HepG2 (cell line): ENCODE measurements around the gene HK2. TPM values are rescaled to one million over a fixed set of nuclear protein-coding genes. Genes with fewer than 3 reads are reported as not detected.

Experiments used
- ATAC-seq: fragments of 200-7000 bp; cut with Tn5 transposase; 3 replicates; pipeline ENCODE4 v1.9.1; 2020; ENCODE audit warnings: mild to moderate bottlenecking, moderate library complexity
- BruUV-seq: library from RNA; stranded (reverse); fragments of 400-500 nt; replicated peaks from 2 replicates; lab custom pipeline; 2021; lab: Mats Ljungman, UMichigan
- CTCF ChIA-PET: fragments of 300-600 bp; formaldehyde crosslinking; extraction: SDS; loops from one replicate; lab custom pipeline; 2021; ENCODE audit warnings: low total read pairs, inconsistent platforms, low intra/inter-chr PET ratio; lab: Yijun Ruan, JAX
- POLR2A ChIA-PET: fragments of 350-600 bp; sonication (Branson Sonifier 250); formaldehyde crosslinking; loops from one replicate; lab custom pipeline; 2020; ENCODE audit warnings: antibody characterized with exemption, inconsistent platforms; lab: Yijun Ruan, JAX
- DNase-seq: peaks from one replicate; pipeline ENCODE4 v3.0.0-alpha.2; 2015; ENCODE audit warnings: low spot score
- FAIRE-seq: peaks from 3 replicates; lab custom pipeline; 2011; peaks lifted over from hg19 to GRCh38; lab: Jason Lieb, UNC
- H2AFZ ChIP-seq: one replicate; pipeline ENCODE4 v1.6.1; 2011; ENCODE audit warnings: low read length, inconsistent platforms
- H3K27ac ChIP-seq: fragments of 300-600 bp; 3 replicates; pipeline ENCODE4 v1.8.0; 2011; ENCODE audit warnings: mixed run types, mild to moderate bottlenecking, mixed read lengths, low read length, inconsistent platforms; ENCODE audit not compliant: insufficient read depth; ENCODE audit errors: extremely low read length
- H3K27me3 ChIP-seq, 2 experiments: fragments of 200-600 bp in 1 of 2; 2 replicates in 1 of 2; 3 replicates in 1 of 2; pipeline versions ENCODE4 v1.6.0 to v1.8.0; 2011; ENCODE audit warnings: low read length in 2 of 2, mild to moderate bottlenecking in 2 of 2, moderate library complexity in 2 of 2, inconsistent platforms in 1 of 2; ENCODE audit not compliant: insufficient read depth in 2 of 2, control insufficient read depth in 1 of 2
- H3K36me3 ChIP-seq, 2 experiments: fragments of 200-600 bp in 1 of 2; replicated peaks in 1 of 2; 2 replicates in 1 of 2; 3 replicates in 1 of 2; pipeline versions ENCODE4 v1.5.1 to v1.8.0; 2011; ENCODE audit warnings: low read length in 2 of 2, inconsistent platforms in 1 of 2; ENCODE audit not compliant: insufficient read depth in 2 of 2, control insufficient read depth in 1 of 2
- H3K4me1 ChIP-seq: 2 replicates; pipeline ENCODE4 v1.5.1; 2012; ENCODE audit warnings: low read length, inconsistent platforms; ENCODE audit not compliant: insufficient read depth
- H3K4me2 ChIP-seq: 2 replicates; pipeline ENCODE4 v1.6.0; 2011; ENCODE audit warnings: low read depth, low read length, inconsistent platforms
- H3K4me3 ChIP-seq, 3 experiments: fragments of 200-600 bp in 1 of 3; sonication (generic), shearing (Covaris generic) in 1 of 3; replicated peaks in 1 of 3; 2 replicates each; pipeline ENCODE4 v1.5.1; 2011 to 2016; ENCODE audit warnings: low read length in 3 of 3, inconsistent platforms in 2 of 3, low read depth in 2 of 3, mild to moderate bottlenecking in 2 of 3, control low read depth in 1 of 3, mixed read lengths in 1 of 3; ENCODE audit not compliant: insufficient read depth in 1 of 3
- H3K79me2 ChIP-seq: one replicate; pipeline ENCODE4 v1.6.1; 2011; ENCODE audit warnings: low read length, inconsistent platforms; ENCODE audit not compliant: insufficient read depth
- H3K9ac ChIP-seq: 2 replicates; pipeline ENCODE4 v1.6.0; 2011; ENCODE audit warnings: mild to moderate bottlenecking, low read depth, low read length, inconsistent platforms; ENCODE audit not compliant: insufficient read depth
- H3K9me3 ChIP-seq: 2 replicates; pipeline ENCODE4 v1.5.1; 2012; ENCODE audit warnings: mild to moderate bottlenecking, low read length
- H4K20me1 ChIP-seq: 2 replicates; pipeline ENCODE4 v1.6.0; 2011; ENCODE audit warnings: inconsistent platforms, mild to moderate bottlenecking, low read length, moderate library complexity; ENCODE audit not compliant: insufficient read depth
- ATAD3A ChIP-seq: sonication (generic); formaldehyde crosslinking; IDR thresholded peaks from 2 replicates; pipeline ENCODE4 v1.4.0; 2020; ENCODE audit warnings: missing genetic modification reagents
- CEBPB ChIP-seq: IDR thresholded peaks from 2 replicates; pipeline ENCODE4 v1.6.1; 2011; ENCODE audit warnings: low read depth, low read length, improper control_type of control experiment, borderline replicate concordance
- CEBPG ChIP-seq: IDR thresholded peaks from 2 replicates; pipeline ENCODE4 v1.6.1; 2016
- DBP ChIP-seq: sonication (generic); formaldehyde crosslinking; IDR thresholded peaks from 2 replicates; pipeline ENCODE4 v1.4.0; 2020; ENCODE audit warnings: missing genetic modification reagents; ENCODE audit errors: not compliant biosample characterization
- DPF2 ChIP-seq: sonication (generic); formaldehyde crosslinking; IDR thresholded peaks from 2 replicates; pipeline ENCODE4 v1.4.0; 2020; ENCODE audit warnings: mild to moderate bottlenecking, low read depth, missing genetic modification reagents, borderline replicate concordance
- FOXO1 ChIP-seq: sonication (generic); formaldehyde crosslinking; IDR thresholded peaks from 2 replicates; pipeline ENCODE4 v1.4.0; 2020; ENCODE audit warnings: missing genetic modification reagents
- HDAC1 ChIP-seq: sonication (generic); formaldehyde crosslinking; IDR thresholded peaks from 2 replicates; pipeline ENCODE4 v1.5.1; 2020; ENCODE audit warnings: mild to moderate bottlenecking, missing genetic modification reagents
- MAFF ChIP-seq: IDR thresholded peaks from 2 replicates; pipeline ENCODE4 v1.6.1; 2011; ENCODE audit warnings: low read depth, low read length, improper control_type of control experiment
- MTERF4 ChIP-seq: sonication (generic); formaldehyde crosslinking; IDR thresholded peaks from 2 replicates; pipeline ENCODE4 v1.8.0; 2023; ENCODE audit warnings: mild to moderate bottlenecking, missing genetic modification reagents
- NFE2 ChIP-seq: sonication (generic); formaldehyde crosslinking; IDR thresholded peaks from 2 replicates; pipeline ENCODE4 v1.4.0; 2020; ENCODE audit warnings: missing genetic modification reagents
- NFYC ChIP-seq: IDR thresholded peaks from 2 replicates; pipeline ENCODE4 v1.6.1; 2016; ENCODE audit warnings: missing genetic modification reagents, missing compliant biosample characterization
- PAXIP1 ChIP-seq: sonication (generic); formaldehyde crosslinking; conservative IDR thresholded peaks from 2 replicates; pipeline ENCODE4 v1.4.0; 2020; ENCODE audit warnings: mild to moderate bottlenecking, missing genetic modification reagents, moderate library complexity
- RBAK ChIP-seq: sonication (generic); formaldehyde crosslinking; IDR thresholded peaks from 2 replicates; pipeline ENCODE4 v1.5.1; 2020; ENCODE audit warnings: mild to moderate bottlenecking, missing genetic modification reagents
- ZBTB49 ChIP-seq: sonication (generic); formaldehyde crosslinking; IDR thresholded peaks from 2 replicates; pipeline ENCODE4 v1.4.0; 2020; ENCODE audit warnings: missing genetic modification reagents, borderline replicate concordance
- ZNF333 ChIP-seq: sonication (generic); formaldehyde crosslinking; IDR thresholded peaks from 2 replicates; pipeline ENCODE4 v1.4.0; 2020; ENCODE audit warnings: mild to moderate bottlenecking, missing genetic modification reagents, borderline replicate concordance
- ZNF441 ChIP-seq: sonication (generic); formaldehyde crosslinking; IDR thresholded peaks from 2 replicates; pipeline ENCODE4 v1.7.0; 2021; ENCODE audit warnings: missing genetic modification reagents, borderline replicate concordance
- WGBS: methylation state at CpG from one replicate; pipeline ENCODE4 v1.1.6; 2017; ENCODE audit warnings: low lambda C conversion rate; 5-methylcytosine and 5-hydroxymethylcytosine counted together
- in situ Hi-C: cut with HindIII; loops from 2 replicates; pipeline ENCODE4 v1.10.0; 2017; ENCODE audit warnings: low pct_unique_long_range_greater_than_20kb; ENCODE audit not compliant: extremely low pct_ligation_motif_present
- intact Hi-C: fragments of 100-400 bp; cut with micrococcal nuclease; formaldehyde crosslinking; loops from one replicate; pipeline ENCODE4 v1.10.0; 2022; ENCODE audit not compliant: unreplicated experiment
- polyA plus RNA-seq, 8 experiments: library from polyadenylated mRNA; depleted of rRNA in 3 of 8; stranded (reverse) in 7 of 8; unstranded in 1 of 8; fragments of >200 nt; fragmentation: Illumina TruSeq in 4 of 8; extraction: Trizol in 4 of 8; gene quantifications; 2 replicates each; pipeline versions ENCODE4 v1.2.1 to v1.2.3, GENCODE V29; 2011 to 2016; ENCODE audit warnings: low read depth in 4 of 8, missing spikeins in 1 of 8, mixed read lengths in 1 of 8; ENCODE audit not compliant: insufficient read depth in 1 of 8
- total RNA-seq, 5 experiments: library from RNA; depleted of rRNA; stranded (reverse); fragments of >200 nt; fragmentation: Illumina TruSeq; extraction: Trizol; gene quantifications; 2 replicates each; pipeline ENCODE4 v1.2.3, GENCODE V29; 2016; ENCODE audit warnings: low read depth in 1 of 5

Gene HK2
- total and polyA plus RNA-seq, 2 of the 13 experiments (the other 11 are each of a cell fraction or from before 2014, with no cell fraction given): 13.2 to 101 TPM

- no peak for FAIRE-seq
- Histone ChIP-seq H2AFZ (no peak overlapping the region), H3K4me3 (no peak overlapping the region), H3K9me3 (no peaks in the 10 kb centered on the region), H3K36me3 (no peaks in the 10 kb centered on the region), H3K4me2 (peak overlapping the region; percentile 26), H3K27me3 (peaks cover 0 to 2% of the 10 kb centered on the region in 2 experiments; a peak in 3 of 5 replicates), H3K27ac (no peak overlapping the region), H3K79me2 (no peaks in the 10 kb centered on the region), H3K4me1 (peaks cover 53% of the 10 kb centered on the region), H3K9ac (no peak overlapping the region), H4K20me1 (no peaks in the 10 kb centered on the region)
- no peak for ATAC-seq
- in situ Hi-C loops (no loop called here), intact Hi-C loops (no loop called here)
- 16% methylated on average over 3 of the region's 3 CpGs for WGBS
- DNase-seq: peak; percentile 43
- POLR2A ChIA-PET: interaction anchor here (1.0 to 1.1 kb wide), 2 partner anchors 19 to 56 kb away, joined by 3 read pairs; no protein-coding TSS in a partner anchor
- CTCF ChIA-PET: no interaction called here
- no TSS peak for BruUV-seq
- TF ChIP-seq FOXO1 (no peak), MTERF4 (CRISPR knock-in tag) (no peak), NFYC (CRISPR knock-in tag) (peak; percentile 72), ZNF333 (CRISPR knock-in tag) (no peak), CEBPB (peak; percentile 90), ATAD3A (CRISPR knock-in tag) (no peak), HDAC1 (CRISPR knock-in tag) (peak; percentile 24; the same call in 1 of the 2 replicates), RBAK (CRISPR knock-in tag) (no peak), PAXIP1 (CRISPR knock-in tag) (0 out of 2 replicates have a peak, but pooled peaks have one; percentile 16), ZBTB49 (CRISPR knock-in tag) (no peak), NFE2 (CRISPR knock-in tag) (no peak), ZNF441 (CRISPR knock-in tag) (no peak), DPF2 (CRISPR knock-in tag) (no peak), DBP (no peak), CEBPG (CRISPR knock-in tag) (peak; percentile 78), MAFF (no peak)
Measured at GRCh38 chr2:74821177-74822126, 12.5 kb upstream of the HK2 start.
